Nephron (organoid): ENCODE data around the gene TM7SF2.

Experiments used
- H3K27ac Mint-ChIP-seq, 3 experiments: 2 replicates each; pipeline ENCODE4 v1.8.0; 2020; ENCODE audit warnings: mixed read lengths in 3 of 3, mild to moderate bottlenecking in 2 of 3, moderate library complexity in 1 of 3
- H3K27me3 Mint-ChIP-seq: 2 replicates; pipeline ENCODE4 v1.8.0; 2021; ENCODE audit warnings: low read depth, mild to moderate bottlenecking, moderate library complexity, mixed read lengths
- H3K36me3 Mint-ChIP-seq: 2 replicates; pipeline ENCODE4 v1.8.0; 2020; ENCODE audit warnings: low read depth, mixed read lengths
- H3K4me1 Mint-ChIP-seq: 2 replicates; pipeline ENCODE4 v1.8.0; 2020; ENCODE audit warnings: mixed read lengths
- H3K4me3 Mint-ChIP-seq, 3 experiments: 2 replicates each; pipeline ENCODE4 v1.8.0; 2020; ENCODE audit warnings: mild to moderate bottlenecking in 3 of 3, mixed read lengths in 3 of 3, moderate library complexity in 2 of 3
- H3K9me3 Mint-ChIP-seq: 2 replicates; pipeline ENCODE4 v1.8.0; 2020; ENCODE audit warnings: mixed read lengths
- TF ChIP-seq, protein P1 (sequence below), 3 experiments: fragments of 200-600 bp; sonication (generic); IDR thresholded peaks; one replicate each; pipeline ENCODE4 v1.5.0; 2021; ENCODE audit warnings: antibody characterized with exemption in 3 of 3; ENCODE audit not compliant: unreplicated experiment in 3 of 3

TM7SF2 gene

DNA sequence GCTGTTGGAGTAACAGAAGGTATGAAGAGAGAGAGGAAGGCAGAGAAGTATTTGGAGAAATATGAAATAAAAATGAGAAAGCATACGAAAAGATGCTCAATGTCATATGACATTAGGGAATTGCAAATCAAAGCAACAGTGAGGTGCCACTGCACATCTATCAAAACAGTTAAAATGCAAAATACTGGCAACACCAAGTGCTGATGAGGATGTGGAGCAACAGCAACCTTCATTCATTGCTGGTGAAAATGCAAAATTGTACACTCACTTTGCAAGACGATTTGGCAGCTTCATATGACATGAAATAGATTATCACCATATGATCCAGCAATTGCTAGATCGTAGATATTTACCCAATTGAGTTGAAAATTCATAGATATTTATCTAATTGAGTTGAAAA, 49.0 kb downstream of the TM7SF2 start:
- TF ChIP-seq, protein P1, sequence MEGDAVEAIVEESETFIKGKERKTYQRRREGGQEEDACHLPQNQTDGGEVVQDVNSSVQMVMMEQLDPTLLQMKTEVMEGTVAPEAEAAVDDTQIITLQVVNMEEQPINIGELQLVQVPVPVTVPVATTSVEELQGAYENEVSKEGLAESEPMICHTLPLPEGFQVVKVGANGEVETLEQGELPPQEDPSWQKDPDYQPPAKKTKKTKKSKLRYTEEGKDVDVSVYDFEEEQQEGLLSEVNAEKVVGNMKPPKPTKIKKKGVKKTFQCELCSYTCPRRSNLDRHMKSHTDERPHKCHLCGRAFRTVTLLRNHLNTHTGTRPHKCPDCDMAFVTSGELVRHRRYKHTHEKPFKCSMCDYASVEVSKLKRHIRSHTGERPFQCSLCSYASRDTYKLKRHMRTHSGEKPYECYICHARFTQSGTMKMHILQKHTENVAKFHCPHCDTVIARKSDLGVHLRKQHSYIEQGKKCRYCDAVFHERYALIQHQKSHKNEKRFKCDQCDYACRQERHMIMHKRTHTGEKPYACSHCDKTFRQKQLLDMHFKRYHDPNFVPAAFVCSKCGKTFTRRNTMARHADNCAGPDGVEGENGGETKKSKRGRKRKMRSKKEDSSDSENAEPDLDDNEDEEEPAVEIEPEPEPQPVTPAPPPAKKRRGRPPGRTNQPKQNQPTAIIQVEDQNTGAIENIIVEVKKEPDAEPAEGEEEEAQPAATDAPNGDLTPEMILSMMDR (IDR thresholded peaks at IDR 0.05; ENCODE audit: unreplicated experiment in 3 of 3) = no peak
- no peaks in the 10 kb centered on the region for H3K9me3 Mint-ChIP-seq
- H3K4me3 Mint-ChIP-seq = no peak overlapping the region
- no peaks in the 10 kb centered on the region for H3K36me3 Mint-ChIP-seq
- peaks cover 2% of the 10 kb centered on the region for H3K27me3 Mint-ChIP-seq
- H3K4me1 Mint-ChIP-seq = no peaks in the 10 kb centered on the region
- no peak overlapping the region for H3K27ac Mint-ChIP-seq

DNA sequence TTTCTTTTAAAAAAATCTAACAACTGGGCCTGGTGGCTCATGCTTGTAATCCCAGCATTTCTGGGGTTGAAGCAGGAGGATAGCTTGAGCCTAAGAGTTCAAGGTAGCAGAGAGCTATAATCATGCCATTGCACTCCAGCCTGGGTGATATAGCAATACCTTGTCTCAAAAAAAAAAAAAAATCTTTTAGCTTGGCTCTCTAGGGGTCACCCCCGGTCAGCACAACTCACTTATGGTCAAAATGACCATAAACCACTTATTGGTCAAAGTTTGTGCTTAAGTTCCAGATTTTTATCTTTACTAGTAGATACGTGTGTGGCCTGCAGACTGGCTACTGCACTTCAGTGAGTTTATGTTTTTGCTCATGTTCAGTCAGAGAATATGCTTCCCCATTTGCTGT, 52.0 kb downstream of the TM7SF2 start:
- no peaks in the 10 kb centered on the region for H3K9me3 Mint-ChIP-seq

More for the DNA sequence above, 52.0 kb downstream of the TM7SF2 start:
- TF ChIP-seq, protein P1 (IDR thresholded peaks at IDR 0.05; ENCODE audit: unreplicated experiment in 3 of 3) = no peak
- no peaks in the 10 kb centered on the region for H3K4me1 Mint-ChIP-seq
- H3K27me3 Mint-ChIP-seq = peaks cover 3% of the 10 kb centered on the region
- H3K4me3 Mint-ChIP-seq = no peak overlapping the region
- H3K27ac Mint-ChIP-seq = no peak overlapping the region
- H3K36me3 Mint-ChIP-seq = no peaks in the 10 kb centered on the region
